Esophagus squamous epithelium (tissue), 5 donors: Measurements from ENCODE around the gene CNIH2. TPM values are rescaled to one million over a fixed set of nuclear protein-coding genes. Genes with fewer than 3 reads are reported as not detected.

Source experiments
- DNase-seq: peaks from one replicate; lab custom pipeline; 2025; lab: John Stamatoyannopoulos, UW
- H3K27ac ChIP-seq, 4 donors: fragments of 200-600 bp; sonication (generic); one replicate each; pipeline ENCODE4 v1.5.1; 2016 to 2019; ENCODE audit warnings: mild to moderate bottlenecking in 1 of 4
- H3K27me3 ChIP-seq, 4 donors: fragments of 200-600 bp; sonication (generic); 1 replicate in 3 of 4; 2 replicates in 1 of 4; pipeline versions ENCODE4 v1.5.1 to v1.6.0; 2017 to 2021; ENCODE audit warnings: antibody characterized with exemption in 1 of 4
- H3K36me3 ChIP-seq, 3 donors: fragments of 200-600 bp; sonication (generic); one replicate each; pipeline ENCODE4 v1.5.1; 2016 to 2019
- H3K4me1 ChIP-seq, 3 donors: fragments of 200-600 bp; sonication (generic); one replicate each; pipeline ENCODE4 v1.5.1; 2017 to 2019
- H3K4me3 ChIP-seq, 4 donors: fragments of 200-600 bp; sonication (generic); 1 replicate in 3 of 4; 2 replicates in 1 of 4; pipeline ENCODE4 v1.5.1; 2016 to 2019; ENCODE audit warnings: mild to moderate bottlenecking in 2 of 4, moderate library complexity in 1 of 4
- H3K9me3 ChIP-seq, 3 donors: fragments of 200-600 bp; sonication (generic); one replicate each; pipeline ENCODE4 v1.5.1; 2016 to 2019
- POLR2A ChIP-seq, 4 donors: fragments of 450-650 bp; IDR thresholded peaks; one replicate each; pipeline ENCODE4 v1.6.1; 2017; ENCODE audit warnings: antibody characterized with exemption in 4 of 4, mild to moderate bottlenecking in 4 of 4, moderate library complexity in 3 of 4
- WGBS, 2 donors: methylation state at CpG; one replicate each; pipeline ENCODE4 v1.1.5; 2018; 5-methylcytosine and 5-hydroxymethylcytosine counted together
- intact Hi-C: fragments of 100-400 bp; cut with DNase I; formaldehyde crosslinking; loops from one replicate; pipeline ENCODE4 v1.15.0; 2022
- total RNA-seq, 4 donors: library from RNA; depleted of rRNA; stranded (reverse); fragments of >200 nt; gene quantifications; one replicate each; pipeline ENCODE4 v1.1.0, GENCODE V29; 2016
- TF ChIP-seq, protein P1 (sequence below), 6 experiments: fragments of 450-650 bp in 4 of 6; fragments of 200-600 bp in 2 of 6; sonication (generic) in 2 of 6; IDR thresholded peaks; one replicate each; pipeline ENCODE4 v1.5.1; 2016 to 2019; ENCODE audit warnings: antibody characterized with exemption in 6 of 6, mild to moderate bottlenecking in 4 of 6, moderate library complexity in 4 of 6
- donor health status: DM: yes; HTN: yes; CAD: no.

The CNIH2 gene
- total RNA-seq, 4 donors from 2014 or later = 0.48 to 0.70 TPM; not detected in 2

DNA sequence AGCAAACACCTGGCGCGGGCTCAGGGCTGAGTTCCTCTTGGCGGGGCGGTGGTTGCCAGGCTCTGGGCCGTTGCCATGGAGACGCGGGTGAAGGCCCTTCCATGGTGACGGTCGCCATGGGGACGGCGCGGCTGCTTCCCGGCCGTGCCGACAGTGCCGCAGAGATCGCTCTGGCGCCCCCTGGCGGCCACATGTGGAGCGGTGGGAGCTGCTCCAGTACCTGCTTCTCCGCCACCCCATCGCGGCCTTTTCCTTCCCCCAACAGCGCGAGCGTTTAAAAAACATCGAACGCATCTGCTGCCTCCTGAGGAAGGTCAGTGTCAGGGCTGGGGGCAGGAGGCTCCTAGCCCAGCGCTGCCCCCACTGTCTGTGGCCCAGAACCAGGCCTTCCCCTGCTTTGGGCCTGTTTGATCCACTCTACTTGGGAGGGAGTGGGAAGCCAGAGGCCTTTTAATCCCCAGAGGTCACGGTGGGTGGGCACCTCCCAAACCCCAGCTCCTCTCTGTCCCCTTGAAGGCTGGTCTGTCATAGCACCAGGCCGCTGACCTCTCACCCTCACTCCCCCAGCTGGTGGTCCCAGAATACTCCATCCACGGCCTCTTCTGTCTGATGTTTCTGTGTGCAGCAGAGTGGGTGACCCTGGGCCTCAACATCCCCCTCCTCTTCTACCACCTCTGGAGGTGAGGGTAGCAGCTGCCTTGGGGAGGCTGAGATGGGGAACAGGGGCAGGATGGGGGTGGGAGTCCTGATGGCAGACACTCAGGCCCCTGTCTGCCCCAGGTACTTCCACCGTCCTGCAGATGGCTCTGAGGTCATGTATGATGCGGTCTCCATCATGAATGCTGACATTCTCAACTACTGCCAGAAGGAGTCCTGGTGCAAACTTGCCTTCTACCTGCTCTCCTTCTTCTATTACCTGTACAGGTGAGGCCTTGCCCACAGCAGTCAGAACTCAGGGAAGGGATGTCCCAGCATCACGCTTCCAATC is 4.8 kb downstream of the CNIH2 start:
- H3K4me3 ChIP-seq = no peak overlapping the region
- H3K27ac ChIP-seq = no peak overlapping the region
- intact Hi-C loops = loop anchor here (10.0 kb wide), 1 partner anchor 58 kb away; no protein-coding TSS in a partner anchor
- DNase-seq = peak; percentile 95
- WGBS, 2 donors = 42 to 45% methylated on average over 6 to 10 of the region's 35 CpGs
- H3K4me1 ChIP-seq = peaks cover 10 to 39% (median 14%) of the 10 kb centered on the region in 3 donors
- TF ChIP-seq POLR2A (IDR thresholded peaks at IDR 0.05) = no peak
- TF ChIP-seq, protein P1, sequence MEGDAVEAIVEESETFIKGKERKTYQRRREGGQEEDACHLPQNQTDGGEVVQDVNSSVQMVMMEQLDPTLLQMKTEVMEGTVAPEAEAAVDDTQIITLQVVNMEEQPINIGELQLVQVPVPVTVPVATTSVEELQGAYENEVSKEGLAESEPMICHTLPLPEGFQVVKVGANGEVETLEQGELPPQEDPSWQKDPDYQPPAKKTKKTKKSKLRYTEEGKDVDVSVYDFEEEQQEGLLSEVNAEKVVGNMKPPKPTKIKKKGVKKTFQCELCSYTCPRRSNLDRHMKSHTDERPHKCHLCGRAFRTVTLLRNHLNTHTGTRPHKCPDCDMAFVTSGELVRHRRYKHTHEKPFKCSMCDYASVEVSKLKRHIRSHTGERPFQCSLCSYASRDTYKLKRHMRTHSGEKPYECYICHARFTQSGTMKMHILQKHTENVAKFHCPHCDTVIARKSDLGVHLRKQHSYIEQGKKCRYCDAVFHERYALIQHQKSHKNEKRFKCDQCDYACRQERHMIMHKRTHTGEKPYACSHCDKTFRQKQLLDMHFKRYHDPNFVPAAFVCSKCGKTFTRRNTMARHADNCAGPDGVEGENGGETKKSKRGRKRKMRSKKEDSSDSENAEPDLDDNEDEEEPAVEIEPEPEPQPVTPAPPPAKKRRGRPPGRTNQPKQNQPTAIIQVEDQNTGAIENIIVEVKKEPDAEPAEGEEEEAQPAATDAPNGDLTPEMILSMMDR (IDR thresholded peaks at IDR 0.05) = peak; percentile 94 to 99 (median 98)
- H3K27me3 ChIP-seq = peaks cover 0 to 6% (median 0%) of the 10 kb centered on the region in 4 donors
- H3K36me3 ChIP-seq = peaks cover 0 to 47% (median 3%) of the 10 kb centered on the region in 3 donors
- H3K9me3 ChIP-seq = no peaks in the 10 kb centered on the region

DNA sequence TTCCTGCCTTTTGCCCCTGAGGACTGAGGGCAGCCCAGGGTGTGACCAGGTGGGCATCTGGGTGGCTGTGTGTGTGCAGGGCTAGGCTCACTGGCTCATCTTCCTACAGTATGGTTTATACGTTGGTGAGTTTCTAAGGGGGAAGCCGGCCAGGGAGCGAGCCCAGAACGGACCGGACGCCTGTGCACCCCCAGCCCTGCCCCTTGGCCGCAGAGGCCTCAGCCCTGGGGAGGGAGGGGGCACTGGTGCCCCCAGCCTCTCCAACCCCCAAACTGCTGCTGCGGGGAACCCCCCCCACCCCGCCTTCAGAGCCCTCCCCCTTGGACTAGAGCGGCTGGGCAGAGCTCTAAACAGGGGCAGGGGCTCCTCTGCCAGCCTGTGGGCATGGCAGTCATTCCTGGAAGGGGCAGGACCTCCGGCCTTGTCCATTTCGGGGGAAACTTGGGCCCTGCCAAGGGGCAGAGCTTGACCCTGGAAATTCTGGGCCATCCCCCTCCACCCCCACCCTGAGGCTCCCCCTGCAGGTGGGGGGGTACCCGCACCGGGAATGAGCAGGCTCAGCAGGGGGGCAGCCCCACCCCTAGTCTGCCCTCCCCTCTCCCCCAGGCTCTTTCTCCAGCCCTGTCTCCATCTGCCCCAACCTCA is 5.6 kb downstream of the CNIH2 start:
- H3K9me3 ChIP-seq = no peaks in the 10 kb centered on the region
- intact Hi-C loops = loop anchor here (10.0 kb wide), 1 partner anchor 59 kb away; no protein-coding TSS in a partner anchor
- TF ChIP-seq, protein P1 (IDR thresholded peaks at IDR 0.05) = no peak
- no peak for TF ChIP-seq POLR2A (IDR thresholded peaks at IDR 0.05)
- 17 to 55% methylated on average over 1 to 4 of the region's 14 CpGs for WGBS, 2 donors
- H3K4me1 ChIP-seq = peaks cover 11 to 42% (median 18%) of the 10 kb centered on the region in 3 donors
- H3K4me3 ChIP-seq = no peak overlapping the region
- H3K36me3 ChIP-seq = peaks cover 0 to 47% (median 3%) of the 10 kb centered on the region in 3 donors
- DNase-seq = no peak
- no peak overlapping the region for H3K27ac ChIP-seq
- peaks cover 0 to 3% (median 0%) of the 10 kb centered on the region in 4 donors for H3K27me3 ChIP-seq

DNA sequence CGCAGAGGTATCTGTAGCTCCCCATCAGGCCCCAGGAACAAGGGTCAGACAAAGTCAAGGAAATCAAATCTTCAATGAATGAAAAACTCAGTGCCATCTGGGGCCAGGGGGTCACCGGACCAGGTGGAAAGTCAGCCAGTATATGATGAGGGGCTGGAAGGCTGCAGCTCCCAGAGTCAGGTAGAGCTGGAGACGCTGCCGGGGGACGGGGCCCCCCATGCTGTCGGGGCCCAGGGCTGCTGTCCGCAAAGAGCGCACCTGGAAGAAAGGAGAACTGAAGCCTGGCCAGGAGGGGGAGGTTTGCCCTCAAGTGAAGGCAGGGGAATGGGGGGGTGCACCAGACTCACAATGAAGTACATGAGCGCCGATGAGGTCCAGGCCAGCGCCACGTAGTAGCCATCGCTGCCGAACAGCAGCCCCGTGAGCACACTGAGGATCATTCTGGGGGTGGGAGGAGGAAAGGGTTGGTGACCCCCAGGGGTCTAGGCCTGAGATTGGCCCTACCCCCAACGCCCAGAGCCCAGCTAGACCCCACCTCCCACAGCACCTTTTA is 6.6 kb downstream of the CNIH2 start:
- WGBS, 2 donors = 93 to 96% methylated on average over 11 to 14 of the region's 16 CpGs
- Histone ChIP-seq H3K27me3 (no peaks in the 10 kb centered on the region), H3K36me3 (peaks cover 0 to 47% (median 3%) of the 10 kb centered on the region in 3 donors), H3K4me1 (peaks cover 13 to 43% (median 18%) of the 10 kb centered on the region in 3 donors), H3K27ac (no peak overlapping the region), H3K4me3 (no peak overlapping the region), H3K9me3 (no peaks in the 10 kb centered on the region)
- TF ChIP-seq POLR2A (IDR thresholded peaks at IDR 0.05) = no peak
- TF ChIP-seq, protein P1 (IDR thresholded peaks at IDR 0.05) = no peak
- intact Hi-C loops = loop anchor here (10.0 kb wide), 1 partner anchor 60 kb away; no protein-coding TSS in a partner anchor
- DNase-seq = no peak

DNA sequence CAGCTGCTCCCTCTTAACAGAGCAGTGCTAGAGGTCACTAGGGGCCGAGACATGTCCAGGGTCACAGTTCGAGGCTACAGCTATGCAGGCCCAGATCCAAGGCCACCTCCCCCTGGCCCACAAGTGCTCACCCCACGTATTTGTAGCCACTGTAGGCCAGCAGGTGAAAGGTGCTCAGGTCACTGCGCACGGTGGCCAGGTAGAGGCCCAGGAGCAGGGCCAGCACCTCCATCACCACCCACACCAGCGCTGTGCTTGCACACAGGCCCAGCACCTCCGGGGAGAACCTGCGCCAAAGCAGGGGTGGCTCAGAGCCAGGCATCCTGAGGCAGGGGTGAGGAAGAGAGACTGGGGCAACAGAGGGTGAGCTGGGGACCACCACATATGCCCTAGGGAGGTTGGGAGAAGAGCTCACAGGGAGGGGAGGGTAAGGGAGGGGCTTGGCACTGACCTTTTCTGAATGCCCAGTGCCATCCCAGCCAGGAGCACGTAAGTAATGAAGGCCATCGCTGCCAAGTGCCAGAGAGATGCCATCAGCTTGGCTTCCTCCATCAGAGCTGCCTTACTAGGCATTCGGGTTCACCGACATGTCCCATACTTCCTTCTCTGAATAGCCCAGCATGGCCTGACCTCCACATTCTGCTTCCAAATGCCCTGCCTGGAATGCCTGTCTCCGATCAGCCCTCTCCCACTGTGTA is 7.4 kb downstream of the CNIH2 start:
- H3K27ac ChIP-seq = no peak overlapping the region
- DNase-seq = no peak
- TF ChIP-seq POLR2A (IDR thresholded peaks at IDR 0.05) = no peak
- TF ChIP-seq, protein P1 (IDR thresholded peaks at IDR 0.05) = no peak
- WGBS, 2 donors = 80 to 89% methylated on average over 5 to 13 of the region's 13 CpGs
- intact Hi-C loops = loop anchor here (10.0 kb wide), 1 partner anchor 61 kb away; no protein-coding TSS in a partner anchor
- H3K4me3 ChIP-seq = no peak overlapping the region
- no peaks in the 10 kb centered on the region for H3K9me3 ChIP-seq
- H3K4me1 ChIP-seq = peaks cover 18 to 51% (median 23%) of the 10 kb centered on the region in 3 donors
- peaks cover 0 to 2% (median 0%) of the 10 kb centered on the region in 4 donors for H3K27me3 ChIP-seq
- H3K36me3 ChIP-seq = peaks cover 0 to 47% (median 3%) of the 10 kb centered on the region in 3 donors
